HFF-Myc (cell line): ENCODE measurements around the gene IL6R.
A peak's percentile ranks its signal among the peaks of the same experiment; 100 is the strongest.

Source experiments
- DNase-seq: peaks from one replicate; pipeline ENCODE4 v3.0.0-alpha.2; 2011; ENCODE audit warnings: low read depth; ENCODE audit errors: extremely low read depth
- H3K4me3 ChIP-seq: replicated peaks from 2 replicates; pipeline ENCODE4 v1.5.1; 2011; ENCODE audit warnings: low read depth, mild to moderate bottlenecking, control low read depth, low read length
- CTCF ChIP-seq: IDR thresholded peaks from 2 replicates; pipeline ENCODE4 v1.5.1; 2012; ENCODE audit warnings: mild to moderate bottlenecking, low read depth, low read length, control low read depth; ENCODE audit errors: missing control alignments

Gene IL6R

GRCh38 chr1:154434346-154435085 is 29.4 kb downstream of the IL6R start:
- no peak overlapping the region for H3K4me3 ChIP-seq
- TF ChIP-seq CTCF: no peak
- no peak for DNase-seq

GRCh38 chr1:154435599-154436200 is 30.6 kb downstream of the IL6R start:
- DNase-seq: no peak
- H3K4me3 ChIP-seq: no peak overlapping the region
- no peak for TF ChIP-seq CTCF

- no peak for DNase-seq
- TF ChIP-seq CTCF: no peak
Observed at GRCh38 chr1:154436433-154436832, 31.3 kb downstream of the IL6R start.

GRCh38 chr1:154440036-154440804 is 35.1 kb downstream of the IL6R start:
- H3K4me3 ChIP-seq: no peak overlapping the region
- TF ChIP-seq CTCF: no peak
- no peak for DNase-seq

More at GRCh38 chr1:154436433-154436832, 31.3 kb downstream of the IL6R start:
- H3K4me3 ChIP-seq: no peak overlapping the region

GRCh38 chr1:154441241-154441888 is 36.2 kb downstream of the IL6R start:
- no peak for TF ChIP-seq CTCF
- no peak for DNase-seq

GRCh38 chr1:154442006-154442740 is 37.0 kb downstream of the IL6R start:
- no peak for DNase-seq
- H3K4me3 ChIP-seq: no peak overlapping the region
- peak; percentile 47 for TF ChIP-seq CTCF

More at GRCh38 chr1:154441241-154441888, 36.2 kb downstream of the IL6R start:
- no peak overlapping the region for H3K4me3 ChIP-seq
